Activated naive CD8-positive, alpha-beta T cell treated with anti-CD3 and anti-CD28 coated beads, Interleukin-2, amount 10 ng/mL, durations not matched to agents 7 days and 5 days (primary cell): Measurements from ENCODE around the gene C13orf42. TPM values are rescaled to one million over a fixed set of nuclear protein-coding genes. Genes with fewer than 3 reads are reported as not detected.
"Not testable (repeated sequence)": the region's sequence is repeated elsewhere in the genome, so short reads cannot be mapped to it uniquely, and the experiment has no call there.

Experiments
- ATAC-seq: fragments of 150-1000 bp; cut with Tn5 transposase; one replicate; pipeline ENCODE4 v1.10.0; 2021; ENCODE audit warnings: low read depth, moderate library complexity
- POLR2A ChIA-PET: fragments of 350-600 bp; sonication (Branson Sonifier 250); formaldehyde crosslinking; loops from one replicate; lab custom pipeline; 2021; ENCODE audit warnings: antibody characterized with exemption; lab: Charles Lee
- DNase-seq: peaks from one replicate; pipeline ENCODE4 v3.0.0; 2021
- H3K27ac Mint-ChIP-seq: one replicate; pipeline ENCODE4 v1.8.0; 2022; ENCODE audit warnings: mild to moderate bottlenecking, mixed read lengths
- H3K27me3 Mint-ChIP-seq: one replicate; pipeline ENCODE4 v1.8.0; 2022; ENCODE audit warnings: mild to moderate bottlenecking, moderate library complexity, mixed read lengths
- H3K36me3 Mint-ChIP-seq: one replicate; pipeline ENCODE4 v1.8.0; 2021; ENCODE audit warnings: mild to moderate bottlenecking, mixed read lengths
- H3K4me1 Mint-ChIP-seq: one replicate; pipeline ENCODE4 v1.8.0; 2021; ENCODE audit warnings: mixed read lengths
- H3K4me3 Mint-ChIP-seq: one replicate; pipeline ENCODE4 v1.8.0; 2022; ENCODE audit warnings: mild to moderate bottlenecking, moderate library complexity, mixed read lengths
- H3K9me3 Mint-ChIP-seq: one replicate; pipeline ENCODE4 v1.8.0; 2021; ENCODE audit warnings: mixed read lengths
- total RNA-seq, 2 experiments: library from RNA; stranded (reverse); gene quantifications; one replicate each; pipeline ENCODE4 v1.2.3, GENCODE V29; 2021

The C13orf42 gene
- total RNA-seq, 2 experiments from 2014 or later, result not detected

GRCh38 chr13:51146667-51147066, 35.6 kb upstream of the C13orf42 start:
- Mint-ChIP-seq H3K27me3 (peaks cover 27% of the 10 kb centered on the region), H3K4me3 (no peak overlapping the region), H3K9me3 (peaks cover 5% of the 10 kb centered on the region), H3K36me3 (no peaks in the 10 kb centered on the region), H3K4me1 (no peaks in the 10 kb centered on the region), H3K27ac (no peak overlapping the region)
- ATAC-seq (no peak), DNase-seq (no peak)
- POLR2A ChIA-PET, result no interaction called here

- H3K9me3 Mint-ChIP-seq, result peaks cover 3% of the 10 kb centered on the region
- no peaks in the 10 kb centered on the region for H3K36me3 Mint-ChIP-seq
- H3K27me3 Mint-ChIP-seq, result peaks cover 14% of the 10 kb centered on the region
- H3K4me3 Mint-ChIP-seq, result no peak overlapping the region
- H3K27ac Mint-ChIP-seq, result no peak overlapping the region
- no peak for DNase-seq
- POLR2A ChIA-PET, result interaction anchor here (0.5 kb wide), 1 partner anchor 148 kb away, joined by 5 read pairs; no protein-coding TSS in a partner anchor
- no peak for ATAC-seq
- H3K4me1 Mint-ChIP-seq, result peaks cover 2% of the 10 kb centered on the region
These were observed 26.2 kb upstream of the C13orf42 start for GRCh38 chr13:51137250-51137649.

GRCh38 chr13:51136276-51136980, 25.4 kb upstream of the C13orf42 start:
- Mint-ChIP-seq H3K27me3 (peaks cover 14% of the 10 kb centered on the region), H3K27ac (no peak overlapping the region), H3K4me1 (peaks cover 2% of the 10 kb centered on the region), H3K9me3 (peaks cover 5% of the 10 kb centered on the region), H3K4me3 (no peak overlapping the region), H3K36me3 (no peaks in the 10 kb centered on the region)
- POLR2A ChIA-PET, result no interaction called here
- ATAC-seq (no peak), DNase-seq (no peak)

- peaks cover 7% of the 10 kb centered on the region for H3K27me3 Mint-ChIP-seq
- POLR2A ChIA-PET, result no interaction called here
- DNase-seq (no peak), ATAC-seq (no peak)
- H3K9me3 Mint-ChIP-seq, result peaks cover 6% of the 10 kb centered on the region
- H3K36me3 Mint-ChIP-seq, result no peaks in the 10 kb centered on the region
- H3K27ac Mint-ChIP-seq, result no peak overlapping the region
- peaks cover 2% of the 10 kb centered on the region for H3K4me1 Mint-ChIP-seq
- no peak overlapping the region for H3K4me3 Mint-ChIP-seq
These were observed 23.8 kb upstream of the C13orf42 start for GRCh38 chr13:51134763-51135365.

GRCh38 chr13:51130348-51130747, 19.3 kb upstream of the C13orf42 start:
- Mint-ChIP-seq H3K36me3 (no peaks in the 10 kb centered on the region), H3K27ac (no peak overlapping the region), H3K27me3 (peaks cover 5% of the 10 kb centered on the region), H3K9me3 (peaks cover 7% of the 10 kb centered on the region), H3K4me1 (peaks cover 5% of the 10 kb centered on the region), H3K4me3 (no peak overlapping the region)
- ATAC-seq, result no peak
- POLR2A ChIA-PET, result no interaction called here
- DNase-seq, result no peak

GRCh38 chr13:51125495-51126226, 14.6 kb upstream of the C13orf42 start:
- Mint-ChIP-seq H3K27ac (no peak overlapping the region), H3K27me3 (peaks cover 20% of the 10 kb centered on the region), H3K36me3 (no peaks in the 10 kb centered on the region), H3K4me3 (no peak overlapping the region), H3K4me1 (peaks cover 10% of the 10 kb centered on the region), H3K9me3 (peaks cover 4% of the 10 kb centered on the region)
- DNase-seq (peak; percentile 56), ATAC-seq (peak; percentile 77)
- POLR2A ChIA-PET, result no interaction called here

- no peak for DNase-seq
- Mint-ChIP-seq H3K4me1 (peaks cover 10% of the 10 kb centered on the region), H3K27ac (no peak overlapping the region), H3K9me3 (no peaks in the 10 kb centered on the region), H3K4me3 (no peak overlapping the region), H3K36me3 (no peaks in the 10 kb centered on the region), H3K27me3 (peaks cover 24% of the 10 kb centered on the region)
- POLR2A ChIA-PET, result interaction anchor here (0.6 kb wide), 1 partner anchor 679 kb away, joined by 4 read pairs; no protein-coding TSS in a partner anchor
- ATAC-seq, result no peak
These were observed 11.9 kb upstream of the C13orf42 start for GRCh38 chr13:51122868-51123566.

- Mint-ChIP-seq H3K27me3 (peaks cover 32% of the 10 kb centered on the region), H3K4me1 (peaks cover 10% of the 10 kb centered on the region)
- H3K9me3 Mint-ChIP-seq, POLR2A ChIA-PET, ATAC-seq, H3K4me3 Mint-ChIP-seq, DNase-seq, H3K36me3 Mint-ChIP-seq, H3K27ac Mint-ChIP-seq: not testable (repeated sequence)
These were observed 9.8 kb upstream of the C13orf42 start for GRCh38 chr13:51120873-51121272.

- POLR2A ChIA-PET, result no interaction called here
- DNase-seq (no peak), ATAC-seq (no peak)
- H3K36me3 Mint-ChIP-seq, result no peaks in the 10 kb centered on the region
- peaks cover 8% of the 10 kb centered on the region for H3K4me1 Mint-ChIP-seq
- peaks cover 20% of the 10 kb centered on the region for H3K27me3 Mint-ChIP-seq
- peaks cover 3% of the 10 kb centered on the region for H3K9me3 Mint-ChIP-seq
- H3K4me3 Mint-ChIP-seq, result no peak overlapping the region
- H3K27ac Mint-ChIP-seq, result no peak overlapping the region
These were observed 7.8 kb upstream of the C13orf42 start for GRCh38 chr13:51118809-51119431.

- peaks cover 11% of the 10 kb centered on the region for H3K27me3 Mint-ChIP-seq
- no peaks in the 10 kb centered on the region for H3K36me3 Mint-ChIP-seq
- POLR2A ChIA-PET, result no interaction called here
- peaks cover 3% of the 10 kb centered on the region for H3K9me3 Mint-ChIP-seq
- DNase-seq (no peak), ATAC-seq (no peak)
- H3K27ac Mint-ChIP-seq, result no peak overlapping the region
- no peak overlapping the region for H3K4me3 Mint-ChIP-seq
- H3K4me1 Mint-ChIP-seq, result no peaks in the 10 kb centered on the region
These were observed 2.9 kb upstream of the C13orf42 start for GRCh38 chr13:51113969-51114368.

- H3K4me3 Mint-ChIP-seq, result no peak overlapping the region
- POLR2A ChIA-PET, result no interaction called here
- no peak for ATAC-seq
These were observed 2.3 kb upstream of the C13orf42 start for GRCh38 chr13:51113186-51113881.

GRCh38 chr13:51112771-51113170, 1.7 kb upstream of the C13orf42 start:
- ATAC-seq (no peak), DNase-seq (no peak)
- POLR2A ChIA-PET, result no interaction called here
- H3K27ac Mint-ChIP-seq, result no peak overlapping the region
- H3K4me1 Mint-ChIP-seq, result no peaks in the 10 kb centered on the region
- H3K4me3 Mint-ChIP-seq, result no peak overlapping the region
- H3K36me3 Mint-ChIP-seq, result no peaks in the 10 kb centered on the region
- peaks cover 2% of the 10 kb centered on the region for H3K9me3 Mint-ChIP-seq
- H3K27me3 Mint-ChIP-seq, result peaks cover 8% of the 10 kb centered on the region

More at GRCh38 chr13:51113186-51113881, 2.3 kb upstream of the C13orf42 start:
- no peak for DNase-seq
- Mint-ChIP-seq H3K27ac (no peak overlapping the region), H3K27me3 (peaks cover 11% of the 10 kb centered on the region), H3K36me3 (no peaks in the 10 kb centered on the region), H3K9me3 (peaks cover 3% of the 10 kb centered on the region), H3K4me1 (no peaks in the 10 kb centered on the region)
